ENCODE measurements around the gene NCKAP5.

NCKAP5 gene

DNA sequence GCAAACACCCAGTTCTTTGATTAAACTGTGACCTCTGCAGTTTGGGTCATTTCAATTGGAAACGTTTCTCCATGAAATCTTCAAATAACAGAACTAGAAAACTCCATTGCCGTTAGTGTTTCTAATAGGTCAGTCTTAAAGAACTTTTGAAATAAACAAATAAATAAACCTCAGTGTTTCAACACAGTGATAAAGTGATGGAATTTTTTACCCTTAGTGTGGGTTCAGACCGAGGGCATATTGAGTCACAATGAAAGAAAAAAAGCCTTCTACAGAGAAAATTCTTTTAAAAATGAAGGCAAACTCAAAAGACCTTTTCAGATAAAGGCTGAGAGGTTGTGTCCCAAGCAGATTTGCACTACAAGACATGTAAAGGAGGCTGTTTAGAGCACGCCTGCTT, 149.6 kb downstream of the NCKAP5 start:
- DNase-seq, result no peak

DNA sequence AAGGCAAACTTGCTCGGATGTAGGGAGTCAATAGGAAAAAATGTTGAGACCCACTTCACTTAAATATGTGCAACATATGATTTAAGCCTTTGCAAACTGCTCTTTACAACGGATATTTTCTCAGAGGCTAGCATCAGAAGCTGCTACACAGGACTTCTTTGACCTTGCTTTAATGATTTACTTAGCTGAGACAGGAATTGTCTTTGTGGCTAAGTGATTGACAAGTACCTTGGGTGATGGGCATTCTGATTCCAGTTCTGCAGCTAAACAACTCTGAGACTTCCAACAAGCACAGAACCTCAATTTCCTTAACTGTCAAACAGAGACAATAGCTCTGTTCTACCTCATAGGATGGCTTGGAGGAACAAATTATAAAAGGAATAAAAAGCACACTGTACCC, 150.2 kb downstream of the NCKAP5 start:
- no peak for DNase-seq

DNA sequence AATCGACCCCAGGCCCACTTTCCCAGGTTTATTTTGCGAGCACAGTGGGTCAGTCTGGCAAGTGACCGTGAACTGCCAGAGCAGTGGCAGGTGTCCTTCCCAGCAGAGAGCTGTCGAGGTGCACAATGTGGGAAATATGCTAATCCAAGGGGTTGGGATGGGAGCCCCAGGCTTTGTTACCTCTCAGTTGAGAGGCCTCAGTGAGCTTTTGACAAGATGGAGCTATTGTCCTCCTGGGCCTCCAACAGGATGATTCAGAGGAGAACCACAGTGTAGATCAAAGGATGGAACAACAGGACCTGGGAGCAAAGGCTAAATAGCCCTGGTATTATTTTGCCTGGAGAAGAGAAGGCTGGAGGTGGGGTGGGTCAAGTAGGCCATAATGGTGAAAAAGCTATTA, 150.8 kb downstream of the NCKAP5 start:
- DNase-seq, result no peak

DNA sequence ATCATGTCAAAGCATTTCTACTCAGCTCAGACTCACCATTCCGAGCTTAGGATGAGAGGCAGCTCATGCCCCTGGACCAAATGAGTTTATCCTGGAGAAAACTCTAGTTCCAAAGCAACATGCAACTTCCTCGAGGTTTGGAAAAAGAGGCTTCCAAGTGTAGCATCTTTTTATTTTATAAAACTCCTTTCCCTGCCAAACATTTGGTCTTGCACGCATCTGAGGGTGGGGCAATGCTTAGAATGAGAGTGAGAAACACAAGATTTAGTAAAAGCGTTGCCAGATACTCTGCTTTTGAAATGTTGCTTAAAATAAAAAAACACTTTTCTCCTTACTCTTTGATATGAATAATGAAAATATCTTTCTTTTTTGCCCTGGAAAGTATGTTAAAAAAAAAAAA, 151.5 kb downstream of the NCKAP5 start:
- no peak for DNase-seq

DNA sequence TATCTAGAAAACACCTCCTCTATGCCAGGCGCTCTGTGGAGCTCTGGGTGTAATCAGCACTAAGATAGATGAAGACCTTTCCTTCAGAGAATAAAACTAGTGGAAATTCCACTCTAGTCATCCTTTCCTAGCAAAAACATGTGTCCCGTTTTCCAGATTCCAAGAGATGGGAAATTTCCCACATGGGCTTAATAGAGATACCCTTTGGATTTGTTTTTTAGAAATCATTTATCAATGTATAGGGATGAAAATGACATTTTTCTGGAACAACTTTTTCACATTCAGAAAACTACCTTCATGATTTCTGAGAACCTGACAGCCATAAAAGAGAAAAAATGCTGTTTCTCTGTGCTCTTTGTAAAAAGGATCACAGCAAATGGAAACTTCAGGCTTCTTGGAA, 152.1 kb downstream of the NCKAP5 start:
- no peak for DNase-seq

DNA sequence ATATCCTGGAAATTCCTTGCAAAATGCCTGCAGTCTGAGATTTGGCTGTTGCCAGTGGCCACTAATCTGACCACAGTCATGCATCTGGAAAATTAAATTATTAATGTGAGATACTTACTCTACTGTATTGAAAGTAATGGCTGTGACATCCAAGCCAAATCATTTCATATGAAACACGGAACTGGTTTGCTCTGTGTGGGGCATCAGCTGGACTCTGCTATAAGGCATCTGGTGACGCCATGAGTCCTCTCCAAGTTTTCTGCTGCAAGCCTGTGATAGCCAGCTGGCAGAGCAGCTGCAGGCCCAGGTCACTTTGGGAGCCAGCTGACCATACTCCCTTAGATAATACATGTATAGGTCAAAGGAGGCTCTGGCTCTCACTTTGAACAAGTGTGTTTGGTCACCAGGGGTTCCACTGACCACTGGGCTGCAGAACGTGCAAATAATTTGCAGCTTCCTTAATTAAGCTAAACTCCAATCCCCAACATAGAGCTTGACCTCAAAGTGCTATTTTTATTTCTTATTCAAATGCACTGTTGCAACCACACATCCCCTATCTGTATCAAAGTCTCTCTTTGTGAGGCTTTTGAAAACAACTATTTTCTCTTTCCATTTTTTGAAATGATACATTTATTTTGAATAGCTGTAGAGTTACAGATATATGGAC, 152.9 kb downstream of the NCKAP5 start:
- no peak for DNase-seq

DNA sequence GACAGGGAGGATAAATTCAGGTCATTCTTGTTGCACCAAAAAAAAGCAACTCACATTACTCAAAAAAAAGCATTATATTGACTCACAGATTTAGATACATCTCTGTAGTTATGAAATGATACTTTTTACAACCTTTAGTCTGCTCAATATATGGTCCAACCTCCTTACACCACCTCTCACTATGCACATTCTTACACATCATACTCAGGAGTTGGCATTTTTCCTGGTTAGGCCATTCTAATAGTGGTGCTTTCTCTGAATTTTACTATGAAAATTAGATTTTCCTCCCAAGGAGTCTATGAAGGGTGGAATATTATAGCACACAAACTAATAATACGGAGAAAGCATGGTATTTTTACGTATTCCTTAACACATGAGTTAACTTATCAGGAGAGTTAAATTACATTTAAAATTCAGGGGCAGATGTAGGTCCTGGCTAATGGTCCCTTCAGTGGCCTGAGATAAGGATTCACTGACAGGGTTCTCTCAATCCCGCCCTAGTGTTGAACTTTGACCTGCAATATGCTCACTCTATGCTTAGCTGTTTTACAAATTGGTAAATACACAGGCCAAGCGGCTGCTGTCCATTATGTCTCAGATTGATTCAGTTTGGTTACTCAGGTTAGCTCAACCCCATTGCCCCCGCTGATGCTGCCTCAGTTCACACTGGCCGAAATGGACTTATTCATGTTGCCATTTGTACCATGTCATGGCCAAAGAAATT, 153.6 kb downstream of the NCKAP5 start:
- no peak for DNase-seq

DNA sequence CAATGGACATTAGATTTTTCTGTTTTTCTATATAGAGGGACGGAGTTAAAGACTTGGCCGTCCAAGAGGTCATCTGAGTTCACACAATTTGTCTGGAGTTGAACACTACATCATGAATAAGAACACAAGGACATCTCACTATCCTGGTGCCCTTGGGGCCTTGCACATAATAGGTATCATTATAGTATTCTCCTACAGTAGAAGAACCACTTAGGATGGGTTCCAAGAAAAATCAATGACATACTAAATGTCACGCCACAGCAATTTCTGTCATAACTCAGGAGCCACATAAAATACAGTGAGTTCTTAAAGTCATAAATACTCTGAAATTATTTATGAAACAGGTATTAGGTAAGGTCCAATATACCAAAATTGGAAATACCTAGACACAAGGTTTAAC, 154.4 kb downstream of the NCKAP5 start:
- no peak for DNase-seq

DNA sequence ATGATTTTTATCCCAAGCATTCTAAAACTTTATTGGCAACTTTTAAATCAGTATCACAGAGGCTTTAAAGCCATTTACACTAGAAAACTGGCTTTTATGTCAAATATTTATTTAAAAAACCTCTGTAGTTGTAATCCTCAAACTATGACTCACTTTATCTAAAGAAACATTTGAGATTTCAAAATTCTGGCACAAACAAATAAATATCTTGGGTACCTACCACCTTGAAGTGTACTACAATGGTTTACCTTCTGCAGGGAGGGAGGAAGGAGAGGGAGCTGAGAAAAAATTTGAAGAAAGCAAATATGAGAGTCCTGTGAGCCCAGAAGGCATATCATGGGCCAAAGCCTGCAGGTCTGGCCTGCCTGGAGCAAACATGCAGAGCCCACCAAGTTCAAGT, 155.6 kb downstream of the NCKAP5 start:
- DNase-seq, result no peak

DNA sequence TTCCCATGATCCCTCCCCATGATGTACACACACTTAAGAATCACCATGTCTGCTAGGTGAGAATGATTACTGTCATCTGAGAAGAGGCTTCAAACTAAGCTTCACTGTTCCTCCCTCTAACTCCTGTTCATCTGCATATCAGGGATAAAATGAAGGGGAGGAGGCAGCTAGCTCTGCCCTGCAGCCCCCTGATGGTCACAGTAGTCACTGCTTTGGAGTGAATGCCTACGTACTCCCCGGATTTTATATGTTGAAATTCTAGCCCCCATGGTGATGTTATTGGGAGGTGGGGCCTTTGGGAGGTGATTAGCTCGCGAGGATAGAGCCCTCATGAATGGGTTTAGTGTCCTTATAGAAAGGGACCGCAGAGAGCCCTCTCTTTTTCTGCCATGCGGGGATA, 156.4 kb downstream of the NCKAP5 start:
- no peak for DNase-seq

DNA sequence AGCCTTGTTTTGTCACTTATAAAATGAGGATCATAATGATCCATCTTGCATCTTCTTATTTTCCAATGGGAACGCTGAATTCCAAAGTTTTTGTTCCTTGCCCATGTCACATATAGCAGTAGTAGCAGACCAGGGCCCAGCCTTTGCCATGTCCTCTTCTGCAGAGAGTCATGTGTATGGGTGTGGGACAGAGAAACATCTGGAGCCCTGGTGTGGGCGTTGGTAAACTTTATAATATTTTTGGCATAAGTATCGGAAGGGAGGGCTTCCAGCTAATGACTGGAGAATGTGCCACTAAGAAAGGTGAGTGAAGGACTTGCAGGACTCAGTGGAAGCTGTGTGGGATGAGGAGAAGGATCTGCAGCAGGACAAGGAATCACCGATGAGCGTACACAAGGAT, 157.2 kb downstream of the NCKAP5 start:
- no peak for DNase-seq

DNA sequence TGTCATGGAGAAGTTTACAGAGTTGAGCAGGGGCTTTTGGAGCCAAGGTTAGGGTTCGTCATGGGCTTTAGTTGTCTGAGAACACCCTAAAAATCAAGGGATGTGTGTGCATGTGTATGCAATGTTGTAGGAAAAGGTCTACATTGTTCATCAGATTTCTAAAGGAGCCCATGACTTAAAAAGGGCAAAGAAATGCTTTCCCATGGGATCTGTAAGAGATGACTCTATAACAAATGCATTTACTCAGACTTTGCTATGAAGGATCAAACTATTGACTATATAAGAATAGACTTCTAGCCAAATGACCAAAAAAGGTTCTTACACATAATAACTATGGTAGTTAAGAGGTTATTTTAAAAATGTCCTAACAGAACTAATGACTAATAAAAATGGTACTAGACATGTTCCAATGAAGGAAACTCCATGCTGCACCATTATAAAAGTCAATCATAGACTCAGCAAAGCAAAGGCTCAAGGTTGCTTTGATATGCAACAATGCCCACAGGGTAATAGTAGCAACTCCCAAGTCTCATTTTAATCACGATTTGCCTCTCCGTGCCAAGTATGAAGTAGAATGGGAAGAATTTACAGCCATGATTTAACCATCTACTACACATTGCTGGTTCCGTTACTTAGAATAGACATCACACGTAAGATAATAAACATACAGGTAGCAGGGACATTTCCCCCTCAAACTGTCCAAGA, 158.5 kb downstream of the NCKAP5 start:
- no peak for DNase-seq

DNA sequence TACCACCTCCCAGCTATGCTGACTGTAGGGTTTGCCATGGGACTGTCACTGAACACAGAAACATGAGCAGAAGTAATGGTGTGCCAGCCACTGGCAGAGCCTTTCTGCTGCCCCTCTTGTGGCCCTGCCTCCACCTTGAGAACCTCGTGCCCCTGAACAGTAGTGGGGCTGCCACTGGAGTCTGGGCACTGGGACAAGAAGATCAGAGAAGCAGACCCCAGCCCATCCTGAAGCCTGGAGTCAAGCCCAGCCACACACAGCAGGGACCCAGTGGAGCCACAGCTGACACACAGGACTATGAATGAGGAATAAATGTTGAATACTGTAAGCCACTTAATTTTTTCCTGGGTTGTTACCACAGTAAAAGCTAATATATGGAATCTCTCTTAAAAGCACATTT, 159.6 kb downstream of the NCKAP5 start:
- no peak for DNase-seq

DNA sequence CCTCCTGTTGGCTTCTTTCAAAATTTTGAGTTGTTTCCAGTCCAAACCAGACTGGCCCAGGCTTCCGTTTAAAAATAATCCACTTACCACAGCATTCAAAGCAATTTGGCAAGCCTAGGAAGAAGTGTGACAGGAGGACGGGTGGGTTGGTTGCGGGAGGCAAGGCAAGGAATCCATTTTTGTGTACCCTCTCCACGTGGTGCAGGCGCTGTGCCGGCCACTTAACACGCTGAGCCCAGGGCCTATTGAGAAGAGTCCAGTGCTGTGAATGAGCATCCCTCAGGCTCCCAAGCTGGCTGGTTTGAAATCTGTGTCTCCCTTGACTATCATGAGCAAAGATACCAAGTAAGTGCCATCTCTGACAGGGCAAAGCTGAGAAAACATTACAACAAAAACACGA, 160.9 kb downstream of the NCKAP5 start:
- no peak for DNase-seq

DNA sequence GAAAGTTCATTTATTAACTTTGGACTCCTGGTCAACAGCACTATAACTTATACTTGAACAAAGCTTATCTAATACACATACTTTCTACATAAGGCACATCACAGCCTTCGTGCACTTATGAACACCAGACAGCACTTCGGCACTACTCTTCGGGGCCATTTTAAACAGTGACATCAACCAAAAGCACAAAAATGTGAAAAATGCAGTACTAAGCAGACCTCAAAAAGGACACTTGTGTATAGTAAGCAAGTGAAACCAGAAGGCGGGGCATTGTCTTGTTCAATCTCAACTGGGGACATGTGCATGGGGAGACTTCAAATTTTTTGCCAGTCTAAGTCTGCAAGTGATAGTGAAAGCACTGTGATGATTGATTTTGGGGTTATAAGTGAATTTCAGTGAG, 163.0 kb downstream of the NCKAP5 start:
- DNase-seq, result no peak

DNA sequence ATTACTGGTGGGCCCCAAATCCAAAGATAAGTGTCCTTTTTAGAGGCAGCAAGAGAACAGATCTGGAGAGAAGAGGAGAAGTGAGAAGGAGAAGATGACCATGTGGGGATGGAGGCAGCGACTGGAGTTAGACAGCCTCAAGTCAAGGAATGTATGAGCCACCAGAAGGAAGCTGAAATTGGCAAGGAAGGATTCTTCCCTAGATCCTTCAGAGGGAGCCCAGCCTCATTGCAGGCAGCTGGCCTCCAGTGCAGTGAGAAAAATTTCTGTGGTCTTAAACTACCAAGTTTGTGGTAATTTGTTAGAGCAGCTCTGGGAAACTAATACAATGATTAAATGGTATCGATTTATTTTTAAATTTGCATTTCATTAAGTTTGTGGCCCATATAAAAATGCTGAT, 167.9 kb downstream of the NCKAP5 start:
- DNase-seq, result no peak

DNA sequence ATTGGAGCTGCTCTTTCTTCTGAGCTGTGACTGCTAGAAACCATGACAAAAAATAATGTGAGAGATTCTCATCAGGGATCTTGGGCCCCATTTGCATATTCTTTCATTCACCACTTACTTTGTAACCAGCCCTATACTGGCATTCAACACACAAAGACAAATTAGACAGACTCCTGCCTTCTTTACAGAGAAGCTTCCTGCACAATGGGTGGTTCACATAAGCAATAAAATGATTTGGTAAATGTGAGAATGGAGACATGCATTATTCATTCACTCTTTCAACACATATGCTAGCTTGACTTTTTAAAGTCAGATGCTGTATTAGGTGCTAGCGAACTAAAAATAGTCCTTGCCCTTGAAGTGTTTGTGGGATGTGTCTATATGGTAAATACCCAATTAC, 174.4 kb downstream of the NCKAP5 start:
- no peak for DNase-seq

DNA sequence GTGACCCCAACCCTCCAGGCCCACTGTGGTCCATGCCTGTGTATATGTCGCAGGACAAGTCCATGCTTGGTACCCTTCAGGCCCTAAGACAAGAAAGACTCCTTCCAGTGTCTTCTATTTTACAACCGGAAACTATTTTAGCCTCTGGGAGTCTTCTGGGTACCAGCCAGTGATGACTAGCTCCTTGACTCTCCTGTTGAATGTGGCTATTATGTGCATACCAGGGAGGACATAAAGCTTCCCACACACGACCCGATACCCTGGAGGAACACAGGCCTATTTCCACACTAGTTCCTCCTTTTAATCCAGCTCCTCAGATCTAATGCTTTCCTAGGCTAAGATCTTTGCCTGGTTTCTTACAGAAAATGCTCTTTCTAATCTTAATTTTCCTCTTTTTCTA, 178.1 kb downstream of the NCKAP5 start:
- no peak for DNase-seq

DNA sequence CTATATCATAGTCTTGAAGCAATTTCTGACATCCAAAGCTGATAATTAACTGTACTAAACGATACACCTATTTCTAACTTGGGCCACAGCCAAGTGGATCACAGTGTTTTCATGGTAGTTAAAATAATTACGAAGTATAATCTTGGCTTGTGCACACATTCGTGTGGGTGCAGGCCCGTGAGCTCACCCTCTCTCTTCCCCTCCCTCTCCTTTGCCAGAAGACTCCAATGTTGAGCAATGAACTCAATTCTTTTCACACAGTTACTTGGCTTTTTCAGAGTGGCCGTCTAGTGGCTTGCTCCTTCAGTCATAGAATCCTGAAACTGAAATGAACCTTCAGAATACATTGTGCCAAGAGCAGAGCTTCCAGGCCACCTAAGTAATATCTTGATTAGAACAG, 178.7 kb downstream of the NCKAP5 start:
- DNase-seq, result no peak

DNA sequence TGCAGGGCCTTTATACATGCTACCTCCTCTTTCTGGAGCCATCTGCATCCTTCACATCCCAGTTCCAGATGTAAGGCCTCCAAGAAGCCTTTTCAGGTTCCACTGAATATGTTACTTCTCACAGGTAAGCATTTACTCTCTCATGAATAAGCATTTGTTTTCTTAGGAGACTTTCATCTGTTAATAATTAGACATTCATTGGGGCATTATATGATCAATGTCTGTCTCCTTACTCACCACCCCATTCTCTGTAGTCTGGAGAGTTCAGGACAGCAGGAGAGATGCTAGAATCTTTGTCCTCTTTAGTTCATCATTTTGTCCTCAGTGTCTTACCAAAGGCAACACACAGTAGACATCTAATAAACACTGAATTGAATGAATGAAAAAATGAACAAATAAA, 185.7 kb downstream of the NCKAP5 start:
- no peak for DNase-seq

DNA sequence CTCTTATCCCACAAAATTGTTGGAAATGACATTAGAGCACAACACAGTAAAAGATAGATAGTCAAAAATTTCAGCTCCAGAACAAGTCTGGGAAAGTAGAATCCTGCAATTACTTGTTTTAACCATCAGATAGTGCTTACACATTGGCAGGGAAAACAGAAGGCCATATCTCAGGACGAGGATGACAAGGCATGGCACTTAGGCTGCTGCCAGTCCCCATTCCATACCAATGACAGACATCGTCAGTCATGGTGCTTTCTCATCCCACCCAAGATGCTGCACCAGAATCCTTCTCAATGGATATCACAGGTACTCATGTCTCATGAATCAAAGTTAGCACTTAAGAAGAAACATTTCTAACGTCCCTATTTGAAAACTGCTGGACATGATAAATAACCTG, 187.3 kb downstream of the NCKAP5 start:
- DNase-seq, result no peak

DNA sequence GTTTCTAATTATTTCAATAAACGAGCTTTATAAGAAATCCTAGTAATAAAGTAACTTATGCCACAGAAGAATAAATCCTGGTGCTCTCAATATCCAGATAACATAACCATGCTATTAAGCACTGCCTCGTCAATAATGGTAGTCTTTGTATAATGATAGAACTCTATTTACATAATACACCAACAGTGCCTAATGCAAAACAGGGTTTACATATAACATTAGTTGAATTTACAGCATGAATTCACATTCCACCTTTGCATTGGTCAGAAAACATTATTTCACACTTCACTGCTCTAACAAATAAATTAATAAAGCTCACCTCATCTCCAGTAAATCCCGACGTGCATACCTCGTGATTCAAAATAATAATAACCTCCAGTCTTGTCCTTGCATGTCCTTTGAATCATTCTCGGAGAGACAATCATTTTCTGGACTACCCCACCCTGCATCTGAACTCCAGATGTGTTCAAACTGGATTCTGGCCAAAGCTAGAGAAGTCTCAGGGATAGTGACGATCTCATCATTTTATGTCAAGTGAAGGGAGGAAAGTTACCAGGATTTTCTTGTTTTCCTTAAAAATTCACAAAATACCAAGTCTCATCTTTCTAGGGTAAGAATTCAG, 189.2 kb downstream of the NCKAP5 start:
- no peak for DNase-seq

DNA sequence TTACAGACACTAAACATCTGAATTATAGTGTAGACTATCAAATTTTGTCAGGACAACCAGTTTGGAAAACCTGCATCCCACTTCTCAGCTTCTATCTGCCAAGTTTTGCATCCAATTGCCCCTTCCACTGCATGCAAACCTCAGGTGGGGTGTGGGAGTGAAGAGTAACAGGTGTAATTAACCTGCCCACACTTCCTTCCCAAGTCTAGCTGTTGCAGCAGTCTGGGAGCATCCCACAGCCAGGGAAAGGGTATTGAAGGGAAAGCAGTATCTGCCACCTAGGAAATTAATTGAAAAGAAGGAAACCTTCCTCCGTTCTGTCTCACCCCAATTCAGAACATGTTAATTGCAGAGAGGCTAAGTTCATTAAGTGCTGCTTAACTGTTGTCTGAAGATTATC, 189.9 kb downstream of the NCKAP5 start:
- no peak for DNase-seq

DNA sequence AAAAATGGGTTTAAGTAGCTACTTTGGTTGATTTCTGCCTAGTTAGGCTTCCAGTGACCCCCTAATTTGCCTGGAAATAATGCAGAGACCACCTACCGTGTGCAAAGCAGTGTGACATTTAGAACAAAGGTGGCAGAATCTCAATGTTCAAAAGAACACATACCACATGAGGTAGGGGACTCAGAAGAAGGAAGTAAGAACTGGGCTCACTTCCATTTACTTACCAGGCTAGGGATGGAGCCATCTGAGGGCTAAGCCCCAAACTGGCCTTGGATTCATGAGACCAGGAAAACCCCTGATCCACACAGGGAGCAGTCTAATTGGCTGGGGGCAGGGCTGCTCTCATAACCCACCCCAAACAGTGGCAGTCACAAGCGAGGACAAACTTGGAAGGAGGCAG, 190.7 kb downstream of the NCKAP5 start:
- DNase-seq, result no peak
